IMR-90 (cell line): Measurements from ENCODE around the gene MOXD1. TPM values are rescaled to one million over a fixed set of nuclear protein-coding genes. Genes with fewer than 3 reads are reported as not detected.

Source experiments
- ATAC-seq: fragments of 200-7000 bp; cut with Tn5 transposase; 2 replicates; pipeline ENCODE4 v1.9.1; 2020; ENCODE audit warnings: low read depth, mild to moderate bottlenecking, moderate library complexity
- BruUV-seq: library from RNA; stranded (reverse); fragments of 400-500 nt; replicated peaks from 2 replicates; lab custom pipeline; 2021; lab: Mats Ljungman, UMichigan
- CTCF ChIA-PET: fragments of 300-600 bp; formaldehyde crosslinking; extraction: SDS; loops from one replicate; lab custom pipeline; 2021; ENCODE audit warnings: antibody characterized with exemption; lab: Yijun Ruan, JAX
- POLR2A ChIA-PET: fragments of 300-600 bp; sonication (Branson Sonifier 250); formaldehyde crosslinking; loops from one replicate; lab custom pipeline; 2022; ENCODE audit warnings: antibody characterized with exemption; ENCODE audit not compliant: unreplicated experiment; lab: Charles Lee
- DNase-seq: peaks from one replicate; pipeline ENCODE4 v3.0.0; 2013
- H2AFZ ChIP-seq: replicated peaks from 2 replicates; pipeline ENCODE3; 2013; ENCODE audit warnings: low read length, mild to moderate bottlenecking; ENCODE audit not compliant: poor library complexity
- H2AK5ac ChIP-seq: 2 replicates; pipeline ENCODE4 v1.6.1; 2013; ENCODE audit warnings: low read depth, low read length, inconsistent platforms
- H2AK9ac ChIP-seq: replicated peaks from 2 replicates; pipeline ENCODE3; 2013; ENCODE audit warnings: mild to moderate bottlenecking, low read depth, low read length, moderate library complexity; ENCODE audit not compliant: poor library complexity
- H2BK120ac ChIP-seq: 2 replicates; pipeline ENCODE4 v1.6.1; 2013; ENCODE audit warnings: low read depth, low read length, inconsistent platforms
- H2BK15ac ChIP-seq: 3 replicates; pipeline ENCODE4 v1.6.1; 2013; ENCODE audit warnings: low read depth, low read length, inconsistent platforms
- H2BK20ac ChIP-seq: 2 replicates; pipeline ENCODE4 v1.6.1; 2013; ENCODE audit warnings: low read depth, mild to moderate bottlenecking, inconsistent platforms, low read length, moderate library complexity
- H2BK5ac ChIP-seq: 2 replicates; pipeline ENCODE4 v1.6.1; 2013; ENCODE audit warnings: mild to moderate bottlenecking, low read depth, low read length, inconsistent platforms; ENCODE audit not compliant: poor library complexity, severe bottlenecking
- H3K14ac ChIP-seq: replicated peaks from 2 replicates; pipeline ENCODE4 v1.6.1; 2013; ENCODE audit warnings: low read depth, low read length, inconsistent platforms
- H3K18ac ChIP-seq: 2 replicates; pipeline ENCODE4 v1.6.1; 2013; ENCODE audit warnings: low read depth, low read length, control low read depth
- H3K23ac ChIP-seq: 2 replicates; pipeline ENCODE4 v1.6.1; 2013; ENCODE audit warnings: low read depth, low read length, inconsistent platforms
- H3K27ac ChIP-seq: 2 replicates; pipeline ENCODE4 v1.5.1; 2013; ENCODE audit warnings: mild to moderate bottlenecking, control low read depth, low read length; ENCODE audit not compliant: insufficient read depth
- H3K27me3 ChIP-seq: 2 replicates; pipeline ENCODE4 v1.6.1; 2013; ENCODE audit warnings: low read length; ENCODE audit not compliant: control insufficient read depth, insufficient read depth
- H3K36me3 ChIP-seq: 2 replicates; pipeline ENCODE4 v1.6.1; 2013; ENCODE audit warnings: low read length, mixed read lengths; ENCODE audit not compliant: control insufficient read depth, insufficient read depth
- H3K4ac ChIP-seq: 2 replicates; pipeline ENCODE4 v1.6.1; 2013; ENCODE audit warnings: low read depth, low read length, inconsistent platforms
- H3K4me1 ChIP-seq: 2 replicates; pipeline ENCODE4 v1.6.1; 2013; ENCODE audit warnings: low read length, mixed read lengths; ENCODE audit not compliant: control insufficient read depth, insufficient read depth
- H3K4me2 ChIP-seq: 2 replicates; pipeline ENCODE4 v1.6.1; 2013; ENCODE audit warnings: low read depth, mild to moderate bottlenecking, control low read depth, low read length, moderate library complexity
- H3K4me3 ChIP-seq: 2 replicates; pipeline ENCODE4 v1.5.1; 2013; ENCODE audit warnings: low read depth, mild to moderate bottlenecking, control low read depth, low read length, moderate library complexity; ENCODE audit not compliant: insufficient read depth
- H3K56ac ChIP-seq: 2 replicates; pipeline ENCODE4 v1.6.1; 2013; ENCODE audit warnings: low read length, inconsistent platforms; ENCODE audit not compliant: insufficient read depth; ENCODE audit errors: extremely low read depth
- H3K79me1 ChIP-seq, 2 experiments: 2 replicates each; pipeline ENCODE4 v1.6.1; 2013; ENCODE audit warnings: low read length in 2 of 2, inconsistent platforms in 1 of 2, low read depth in 1 of 2
- H3K9ac ChIP-seq: 2 replicates; pipeline ENCODE4 v1.6.1; 2013; ENCODE audit warnings: low read depth, low read length, control low read depth
- H3K9me1 ChIP-seq: 2 replicates; pipeline ENCODE4 v1.6.1; 2013; ENCODE audit warnings: low read length, inconsistent platforms; ENCODE audit not compliant: insufficient read depth
- H3K9me3 ChIP-seq: 2 replicates; pipeline ENCODE4 v1.6.1; 2013; ENCODE audit warnings: low read length; ENCODE audit not compliant: control insufficient read depth, insufficient read depth
- H4K20me1 ChIP-seq: 2 replicates; pipeline ENCODE4 v1.6.1; 2013; ENCODE audit warnings: low read length, inconsistent platforms; ENCODE audit not compliant: insufficient read depth
- H4K5ac ChIP-seq: 2 replicates; pipeline ENCODE4 v1.6.1; 2013; ENCODE audit warnings: mild to moderate bottlenecking, low read depth, low read length, control low read depth
- H4K8ac ChIP-seq, 2 experiments: 2 replicates each; pipeline ENCODE4 v1.6.1; 2013; ENCODE audit warnings: low read depth in 2 of 2, low read length in 2 of 2, control low read depth in 1 of 2, inconsistent platforms in 1 of 2
- H4K91ac ChIP-seq: 2 replicates; pipeline ENCODE4 v1.6.1; 2013; ENCODE audit warnings: low read depth, low read length, inconsistent platforms; ENCODE audit not compliant: insufficient read depth
- BHLHE40 ChIP-seq: fragments of 150-350 bp; IDR thresholded peaks from 2 replicates; pipeline ENCODE4 v1.6.1; 2016; ENCODE audit warnings: mild to moderate bottlenecking, low read depth, low read length
- CHD1 ChIP-seq: IDR thresholded peaks from 2 replicates; pipeline ENCODE4 v1.6.1; 2012; ENCODE audit warnings: low read depth, low read length, improper control_type of control experiment
- CTCF ChIP-seq: conservative IDR thresholded peaks from 2 replicates; pipeline ENCODE4 v1.5.1; 2012; ENCODE audit warnings: mild to moderate bottlenecking, low read depth, low read length, improper control_type of control experiment
- FOS ChIP-seq: fragments of 150-350 bp; IDR thresholded peaks from 2 replicates; pipeline ENCODE4 v1.6.1; 2016; ENCODE audit warnings: low read depth, low read length
- MXI1 ChIP-seq: IDR thresholded peaks from 2 replicates; pipeline ENCODE4 v1.6.1; 2012; ENCODE audit warnings: low read depth, mild to moderate bottlenecking, low read length, moderate library complexity, borderline replicate concordance
- NFE2L2 ChIP-seq: fragments of 150-350 bp; IDR thresholded peaks from 2 replicates; pipeline ENCODE4 v1.6.1; 2016; ENCODE audit warnings: low read depth, mild to moderate bottlenecking, low read length
- RAD21 ChIP-seq: IDR thresholded peaks from 2 replicates; pipeline ENCODE4 v1.6.1; 2012; ENCODE audit warnings: low read length, improper control_type of control experiment
- RCOR1 ChIP-seq: IDR thresholded peaks from 2 replicates; pipeline ENCODE4 v1.6.1; 2012; ENCODE audit warnings: mild to moderate bottlenecking, low read length, improper control_type of control experiment; ENCODE audit not compliant: insufficient replicate concordance
- WGBS, 2 experiments: methylation state at CpG; one replicate each; pipeline versions ENCODE4 v1.1.5 to v1.1.7; 2013; ENCODE audit warnings: missing lambda C conversion rate in 2 of 2; ENCODE audit not compliant: insufficient read length in 1 of 2; ENCODE audit errors: extremely low coverage in 2 of 2; 5-methylcytosine and 5-hydroxymethylcytosine counted together
- dilution Hi-C: fragments of 300-500 bp; cut with HindIII; formaldehyde crosslinking; loops from one replicate; pipeline ENCODE4 v1.14.3; 2018; ENCODE audit warnings: low sequenced_read_pairs; ENCODE audit not compliant: unreplicated experiment
- in situ Hi-C: fragments of 300-500 bp; cut with MboI; formaldehyde crosslinking; loops from 3 replicates; pipeline ENCODE4 v1.14.3; 2019; ENCODE audit warnings: low sequenced_read_pairs, inconsistent platforms, mixed read lengths
- intact Hi-C: fragments of 100-400 bp; cut with micrococcal nuclease; formaldehyde crosslinking; loops from 2 replicates; pipeline ENCODE4 v1.10.0; 2022
- polyA plus RNA-seq, 3 experiments: library from polyadenylated mRNA; depleted of rRNA; stranded (reverse); fragments of >200 nt; gene quantifications; 2 replicates each; pipeline ENCODE4 v1.2.3, GENCODE V29; 2012; ENCODE audit warnings: low replicate concordance in 1 of 3
- total RNA-seq: library from RNA; depleted of rRNA; stranded (reverse); fragments of >200 nt; gene quantifications from 2 replicates; pipeline ENCODE4 v1.2.3, GENCODE V29; 2012

The MOXD1 gene
- total and polyA plus RNA-seq, 2 of the 4 experiments (the other 2 are of a cell fraction): 10.0 to 19.4 TPM

GRCh38 chr6:132333639-132334520, 67.4 kb downstream of the MOXD1 start:
- Histone ChIP-seq H3K4me3 (no peak overlapping the region), H2AFZ (peak overlapping the region; percentile 45), H2BK120ac (peak overlapping the region; percentile 86), H3K56ac (no peak overlapping the region; the same call in 1 of the 2 replicates), H2AK9ac (no peak overlapping the region), H3K4ac (peak overlapping the region; percentile 62), H3K27me3 (no peaks in the 10 kb centered on the region), H3K79me1 (no peaks in the 10 kb centered on the region), H2AK5ac (peak overlapping the region; percentile 74; the same call in 1 of the 2 replicates), H2BK20ac (peak overlapping the region; percentile 88), H3K4me2 (no peak overlapping the region), H3K9me1 (peaks cover 2% of the 10 kb centered on the region; the same call in 1 of the 2 replicates), H4K5ac (no peak overlapping the region), H3K9ac (no peak overlapping the region), H3K4me1 (peaks cover 2% of the 10 kb centered on the region; the same call in 1 of the 2 replicates), H4K91ac (peak overlapping the region; percentile 16; the same call in 1 of the 2 replicates), H3K9me3 (peaks cover 3% of the 10 kb centered on the region; the same call in 1 of the 2 replicates), H3K18ac (peak overlapping the region; percentile 56; the same call in 1 of the 2 replicates), H3K23ac (0 out of 2 replicates have a peak overlapping the region, but pooled peaks have one; percentile 23), H4K8ac (peak overlapping the region in 1 of 2 experiments; percentile 18; a peak in 1 of 4 replicates), H2BK5ac (peak overlapping the region; percentile 28), H3K27ac (no peak overlapping the region), H3K36me3 (no peaks in the 10 kb centered on the region), H3K14ac (peak overlapping the region; percentile 22; the same call in 1 of the 2 replicates), H2BK15ac (peak overlapping the region; percentile 25; the same call in 1 of the 3 replicates), H4K20me1 (no peaks in the 10 kb centered on the region)
- WGBS, 2 experiments: no CpG with 5 or more reads among the region's 6 CpGs
- BruUV-seq: no TSS peak
- intact Hi-C loops: no loop called here
- ATAC-seq (peak; percentile 97), DNase-seq (peak; percentile 93)
- POLR2A ChIA-PET: interaction anchor here (0.6 kb wide), 1 partner anchor 705 kb away, joined by 3 read pairs; no protein-coding TSS in a partner anchor
- dilution Hi-C loops: no loop called here
- CTCF ChIA-PET: interaction anchor here (1.1 to 1.3 kb wide), 2 partner anchors 13 to 36 kb away, joined by 3 to 4 read pairs; no protein-coding TSS in a partner anchor
- in situ Hi-C loops: no loop called here
- TF ChIP-seq CHD1 (no peak), CTCF (no peak), RAD21 (peak; percentile 6; the same call in 1 of the 2 replicates), FOS (peak; percentile 56), RCOR1 (peak; percentile 86), NFE2L2 (no peak), MXI1 (no peak), BHLHE40 (peak; percentile 40; the same call in 1 of the 2 replicates)
